Osteocyte (in vitro differentiated cells): Measurements from ENCODE around the gene TAGLN. TPM values are rescaled to one million over a fixed set of nuclear protein-coding genes. Genes with fewer than 3 reads are reported as not detected.

Experiments used
- DNase-seq: peaks from one replicate; pipeline ENCODE4 v3.0.0; 2021; ENCODE audit warnings: mixed read lengths; ENCODE audit not compliant: unreplicated experiment; ENCODE audit errors: extremely low spot score
- H3K27ac Mint-ChIP-seq: one replicate; pipeline ENCODE4 v1.8.0; 2021; ENCODE audit warnings: mild to moderate bottlenecking, mixed read lengths; ENCODE audit not compliant: unreplicated experiment
- H3K27me3 Mint-ChIP-seq: one replicate; pipeline ENCODE4 v1.8.0; 2021; ENCODE audit warnings: mixed read lengths; ENCODE audit not compliant: unreplicated experiment
- H3K36me3 Mint-ChIP-seq: one replicate; pipeline ENCODE4 v1.8.0; 2021; ENCODE audit warnings: mixed read lengths; ENCODE audit not compliant: unreplicated experiment
- H3K4me1 Mint-ChIP-seq: one replicate; pipeline ENCODE4 v1.8.0; 2021; ENCODE audit warnings: mixed read lengths; ENCODE audit not compliant: unreplicated experiment
- H3K4me3 Mint-ChIP-seq: one replicate; pipeline ENCODE4 v1.8.0; 2021; ENCODE audit warnings: mild to moderate bottlenecking, moderate library complexity, mixed read lengths; ENCODE audit not compliant: unreplicated experiment
- H3K9me3 Mint-ChIP-seq: one replicate; pipeline ENCODE4 v1.8.0; 2021; ENCODE audit warnings: mixed read lengths; ENCODE audit not compliant: unreplicated experiment
- CTCF ChIP-seq: fragments of 200-600 bp; sonication (generic); IDR thresholded peaks from 2 replicates; pipeline ENCODE4 v1.5.0; 2021; ENCODE audit warnings: antibody characterized with exemption, mild to moderate bottlenecking, moderate library complexity
- total RNA-seq: library from RNA; stranded (reverse); gene quantifications from 2 replicates; pipeline ENCODE4 v1.2.1, GENCODE V29; 2021

The TAGLN gene
- total RNA-seq, 1 donor from 2014 or later, result 711 TPM

GRCh38 chr11:117197516-117198456 lies 1.4 kb upstream of the TAGLN start:
- Mint-ChIP-seq H3K36me3 (peaks cover 11% of the 10 kb centered on the region), H3K4me3 (peak overlapping the region; percentile 82), H3K9me3 (no peaks in the 10 kb centered on the region), H3K27ac (peak overlapping the region; percentile 92), H3K4me1 (peaks cover 52% of the 10 kb centered on the region), H3K27me3 (no peaks in the 10 kb centered on the region)
- no peak for DNase-seq
- TF ChIP-seq CTCF, result peak; percentile 60

- DNase-seq, result no peak
- Mint-ChIP-seq H3K27ac (peak overlapping the region; percentile 92), H3K36me3 (peaks cover 9% of the 10 kb centered on the region), H3K4me1 (peaks cover 60% of the 10 kb centered on the region), H3K27me3 (no peaks in the 10 kb centered on the region), H3K9me3 (no peaks in the 10 kb centered on the region), H3K4me3 (peak overlapping the region; percentile 82)
- TF ChIP-seq CTCF, result no peak
Observed at GRCh38 chr11:117198613-117199012, 557 bp upstream of the TAGLN start.

GRCh38 chr11:117199916-117200812 lies 994 bp downstream of the TAGLN start:
- Mint-ChIP-seq H3K27ac (peak overlapping the region; percentile 92), H3K9me3 (no peaks in the 10 kb centered on the region), H3K4me3 (peak overlapping the region; percentile 82), H3K27me3 (no peaks in the 10 kb centered on the region), H3K36me3 (peaks cover 22% of the 10 kb centered on the region), H3K4me1 (peaks cover 70% of the 10 kb centered on the region)
- no peak for DNase-seq
- TF ChIP-seq CTCF, result no peak

- Mint-ChIP-seq H3K9me3 (no peaks in the 10 kb centered on the region), H3K27me3 (no peaks in the 10 kb centered on the region), H3K36me3 (peaks cover 26% of the 10 kb centered on the region), H3K4me1 (peaks cover 72% of the 10 kb centered on the region), H3K4me3 (peak overlapping the region; percentile 82), H3K27ac (peak overlapping the region; percentile 92)
- DNase-seq, result no peak
- TF ChIP-seq CTCF, result no peak
Observed at GRCh38 chr11:117200813-117201657, 1.9 kb downstream of the TAGLN start.
